ENCODE data around the gene GLS2. TPM values are rescaled to one million over a fixed set of nuclear protein-coding genes. Genes with fewer than 3 reads are reported as not detected.

GLS2 gene
- total and polyA plus RNA-seq, 9 of the 15 experiments (the other 6 are each of a cell fraction or from before 2014, with no cell fraction given), result 0.11 TPM; not detected in 8

DNA sequence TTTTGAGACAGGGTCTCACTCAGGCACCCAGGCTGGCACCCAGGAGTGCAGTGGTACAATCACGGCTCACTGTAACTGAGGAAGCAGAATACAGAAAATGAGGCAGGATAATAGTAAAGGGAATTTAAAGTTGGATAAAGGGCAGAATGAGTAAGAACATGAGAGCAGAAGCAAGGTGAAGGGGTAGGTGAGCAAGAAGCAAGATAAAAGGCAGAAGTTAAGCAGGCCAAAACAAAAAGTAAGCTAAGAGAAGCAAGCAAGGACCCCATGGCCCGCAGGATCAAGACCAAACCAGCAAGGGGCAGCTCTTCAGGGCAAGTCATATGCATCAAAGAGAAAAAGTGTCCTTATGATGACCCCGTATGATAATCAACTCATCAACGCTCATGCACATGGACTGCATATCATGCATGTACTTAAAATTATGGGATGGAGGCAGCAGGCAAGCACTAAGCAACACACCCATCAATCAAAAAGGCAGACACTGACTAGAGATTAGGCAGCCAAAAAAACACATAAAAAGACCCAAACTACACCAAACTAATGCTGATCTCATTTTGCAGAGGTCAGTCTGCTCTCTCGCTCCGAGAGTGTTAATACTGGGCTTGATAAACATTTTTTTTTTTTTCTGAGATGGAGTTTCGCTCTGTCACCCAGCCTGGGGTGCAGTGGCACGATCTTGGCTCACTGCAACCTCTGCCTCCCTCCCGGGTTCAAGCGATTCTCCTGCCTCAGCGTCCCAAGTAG is 50.4 kb downstream of the GLS2 start (continued):
- TF ChIP-seq CHD1 (IDR thresholded peaks at IDR 0.05; ENCODE audit: low read length) (no peak), ZNF3 (CRISPR knock-in tag; IDR thresholded peaks at IDR 0.05) (no peak), ARHGAP35 (IDR thresholded peaks at IDR 0.05; ENCODE audit: partially characterized antibody) (no peak), HDAC3 (IDR thresholded peaks at IDR 0.05; ENCODE audit: borderline replicate concordance, partially characterized antibody) (no peak), ZNF785 (CRISPR knock-in tag; IDR thresholded peaks at IDR 0.05) (no peak), RCOR1 (IDR thresholded peaks at IDR 0.05; ENCODE audit: borderline replicate concordance in 1 of 2, low read depth in 2 of 2, low read length in 2 of 2) (peak in 1 of 2 experiments; percentile 73; a peak in 3 of 4 replicates), FOS (IDR thresholded peaks at IDR 0.05; ENCODE audit: extremely low read depth, insufficient read length) (no peak), SMARCE1 (IDR thresholded peaks at IDR 0.05) (0 out of 2 replicates have a peak, but pooled peaks have one; percentile 68), MTA1 (IDR thresholded peaks at IDR 0.05; ENCODE audit: borderline replicate concordance) (peak; percentile 55; the same call in 1 of the 2 replicates), CBX5 (IDR thresholded peaks at IDR 0.05; ENCODE audit: borderline replicate concordance, low read depth) (no peak), ZNF143 (CRISPR knock-in tag; IDR thresholded peaks at IDR 0.05) (no peak), KAT2B (IDR thresholded peaks at IDR 0.05; ENCODE audit: low read depth, low read length) (no peak), ZBED1 (IDR thresholded peaks at IDR 0.05) (no peak), SMARCA4 (IDR thresholded peaks at IDR 0.05) (peak; percentile 88), KDM1A (IDR thresholded peaks at IDR 0.05) (peak; percentile 38 to 53; a peak in 2 of 4 replicates), NFIC (IDR thresholded peaks at IDR 0.05) (no peak)
- TF ChIP-seq, protein P1, sequence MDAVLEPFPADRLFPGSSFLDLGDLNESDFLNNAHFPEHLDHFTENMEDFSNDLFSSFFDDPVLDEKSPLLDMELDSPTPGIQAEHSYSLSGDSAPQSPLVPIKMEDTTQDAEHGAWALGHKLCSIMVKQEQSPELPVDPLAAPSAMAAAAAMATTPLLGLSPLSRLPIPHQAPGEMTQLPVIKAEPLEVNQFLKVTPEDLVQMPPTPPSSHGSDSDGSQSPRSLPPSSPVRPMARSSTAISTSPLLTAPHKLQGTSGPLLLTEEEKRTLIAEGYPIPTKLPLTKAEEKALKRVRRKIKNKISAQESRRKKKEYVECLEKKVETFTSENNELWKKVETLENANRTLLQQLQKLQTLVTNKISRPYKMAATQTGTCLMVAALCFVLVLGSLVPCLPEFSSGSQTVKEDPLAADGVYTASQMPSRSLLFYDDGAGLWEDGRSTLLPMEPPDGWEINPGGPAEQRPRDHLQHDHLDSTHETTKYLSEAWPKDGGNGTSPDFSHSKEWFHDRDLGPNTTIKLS (IDR thresholded peaks at IDR 0.05; ENCODE audit: borderline replicate concordance, low read depth), result no peak
- TF ChIP-seq, protein P2, sequence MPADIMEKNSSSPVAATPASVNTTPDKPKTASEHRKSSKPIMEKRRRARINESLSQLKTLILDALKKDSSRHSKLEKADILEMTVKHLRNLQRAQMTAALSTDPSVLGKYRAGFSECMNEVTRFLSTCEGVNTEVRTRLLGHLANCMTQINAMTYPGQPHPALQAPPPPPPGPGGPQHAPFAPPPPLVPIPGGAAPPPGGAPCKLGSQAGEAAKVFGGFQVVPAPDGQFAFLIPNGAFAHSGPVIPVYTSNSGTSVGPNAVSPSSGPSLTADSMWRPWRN (IDR thresholded peaks at IDR 0.05; ENCODE audit: low read depth), result 0 out of 2 replicates have a peak, but pooled peaks have one; percentile 52
- TF ChIP-seq, protein P3, sequence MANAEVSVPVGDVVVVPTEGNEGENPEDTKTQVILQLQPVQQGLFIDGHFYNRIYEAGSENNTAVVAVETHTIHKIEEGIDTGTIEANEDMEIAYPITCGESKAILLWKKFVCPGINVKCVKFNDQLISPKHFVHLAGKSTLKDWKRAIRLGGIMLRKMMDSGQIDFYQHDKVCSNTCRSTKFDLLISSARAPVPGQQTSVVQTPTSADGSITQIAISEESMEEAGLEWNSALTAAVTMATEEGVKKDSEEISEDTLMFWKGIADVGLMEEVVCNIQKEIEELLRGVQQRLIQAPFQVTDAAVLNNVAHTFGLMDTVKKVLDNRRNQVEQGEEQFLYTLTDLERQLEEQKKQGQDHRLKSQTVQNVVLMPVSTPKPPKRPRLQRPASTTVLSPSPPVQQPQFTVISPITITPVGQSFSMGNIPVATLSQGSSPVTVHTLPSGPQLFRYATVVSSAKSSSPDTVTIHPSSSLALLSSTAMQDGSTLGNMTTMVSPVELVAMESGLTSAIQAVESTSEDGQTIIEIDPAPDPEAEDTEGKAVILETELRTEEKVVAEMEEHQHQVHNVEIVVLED (CRISPR knock-in tag; IDR thresholded peaks at IDR 0.05), result no peak
- TF ChIP-seq, protein P4, sequence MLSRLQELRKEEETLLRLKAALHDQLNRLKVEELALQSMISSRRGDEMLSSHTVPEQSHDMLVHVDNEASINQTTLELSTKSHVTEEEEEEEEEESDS (CRISPR knock-in tag; IDR thresholded peaks at IDR 0.05), result no peak

Measured in K562 (cell line).